ENCODE measurements around the gene TBP.

Gene TBP

DNA sequence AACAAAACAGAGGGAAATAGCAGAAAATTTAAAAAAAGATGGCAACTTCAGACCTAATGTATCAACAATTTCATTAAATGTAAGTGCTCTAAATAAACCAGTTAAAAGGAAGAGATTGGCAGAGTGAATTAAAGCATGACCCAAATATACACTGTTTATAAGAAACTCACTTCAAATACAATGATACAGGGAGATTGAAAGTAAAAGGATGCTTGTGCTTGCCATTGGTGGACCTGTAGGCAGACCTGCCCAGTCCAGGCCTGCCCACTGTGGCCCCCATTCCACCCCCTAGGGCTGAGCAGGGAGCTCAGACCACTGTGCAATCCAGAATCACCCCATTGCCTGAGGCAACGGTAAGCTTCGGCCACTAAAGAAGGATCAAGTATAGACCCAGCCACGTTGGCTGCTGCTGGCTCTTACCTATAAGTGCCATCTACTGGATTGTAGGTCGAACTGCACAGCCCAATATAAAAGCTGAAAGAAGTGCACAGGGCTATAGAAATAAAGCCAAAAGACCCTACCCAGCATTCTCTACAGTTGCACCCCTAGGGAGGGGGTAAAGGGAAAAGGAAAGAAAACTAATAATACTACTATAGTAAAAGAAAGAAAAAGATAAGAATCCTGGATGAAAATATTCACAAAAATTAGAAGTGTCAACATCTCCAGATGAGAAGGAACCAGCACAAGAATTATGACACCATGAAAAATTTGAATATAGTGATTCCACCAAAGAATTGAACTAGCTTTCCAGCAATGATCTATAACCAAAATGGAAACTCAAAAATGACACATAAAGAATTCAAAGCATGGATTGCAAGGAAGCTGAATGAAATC, 37.2 kb upstream of the TBP start:
- no peaks in the 10 kb centered on the region for H3K9me2 ChIP-seq (replicated peaks; ENCODE audit: control insufficient read depth, low read length)
- H3K36me3 ChIP-seq (ENCODE audit: control insufficient read depth, low read length) = no peaks in the 10 kb centered on the region
- H3K4me1 ChIP-seq (ENCODE audit: control insufficient read depth, low read length) = no peaks in the 10 kb centered on the region
- no peak overlapping the region for H3K27ac ChIP-seq (ENCODE audit: low read depth, low read length)
- H3K4me2 ChIP-seq (ENCODE audit: low read length) = no peak overlapping the region
- no peak overlapping the region for H3K4me3 ChIP-seq (ENCODE audit: low read length)
- H3F3A ChIP-seq (ENCODE audit: control insufficient read depth, insufficient read depth) = no peaks in the 10 kb centered on the region
- no peaks in the 10 kb centered on the region for H4K20me1 ChIP-seq (ENCODE audit: control insufficient read depth, insufficient read depth, low read depth, low read length)
- H3K9me3 ChIP-seq (ENCODE audit: control insufficient read depth, insufficient read depth, low read length) = no peaks in the 10 kb centered on the region
- TF ChIP-seq, protein P1, sequence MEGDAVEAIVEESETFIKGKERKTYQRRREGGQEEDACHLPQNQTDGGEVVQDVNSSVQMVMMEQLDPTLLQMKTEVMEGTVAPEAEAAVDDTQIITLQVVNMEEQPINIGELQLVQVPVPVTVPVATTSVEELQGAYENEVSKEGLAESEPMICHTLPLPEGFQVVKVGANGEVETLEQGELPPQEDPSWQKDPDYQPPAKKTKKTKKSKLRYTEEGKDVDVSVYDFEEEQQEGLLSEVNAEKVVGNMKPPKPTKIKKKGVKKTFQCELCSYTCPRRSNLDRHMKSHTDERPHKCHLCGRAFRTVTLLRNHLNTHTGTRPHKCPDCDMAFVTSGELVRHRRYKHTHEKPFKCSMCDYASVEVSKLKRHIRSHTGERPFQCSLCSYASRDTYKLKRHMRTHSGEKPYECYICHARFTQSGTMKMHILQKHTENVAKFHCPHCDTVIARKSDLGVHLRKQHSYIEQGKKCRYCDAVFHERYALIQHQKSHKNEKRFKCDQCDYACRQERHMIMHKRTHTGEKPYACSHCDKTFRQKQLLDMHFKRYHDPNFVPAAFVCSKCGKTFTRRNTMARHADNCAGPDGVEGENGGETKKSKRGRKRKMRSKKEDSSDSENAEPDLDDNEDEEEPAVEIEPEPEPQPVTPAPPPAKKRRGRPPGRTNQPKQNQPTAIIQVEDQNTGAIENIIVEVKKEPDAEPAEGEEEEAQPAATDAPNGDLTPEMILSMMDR (IDR thresholded peaks at IDR 0.05; ENCODE audit: low read depth, low read length, poor library complexity, severe bottlenecking) = peak; percentile 78
- no peak for TF ChIP-seq EZH2phosphoT487 (IDR thresholded peaks at IDR 0.05; ENCODE audit: borderline replicate concordance, low read length)
- peaks cover 13% of the 10 kb centered on the region for H3K27me3 ChIP-seq (ENCODE audit: control insufficient read depth, low read length)
- H3K79me2 ChIP-seq (ENCODE audit: control insufficient read depth, low read length) = no peaks in the 10 kb centered on the region

DNA sequence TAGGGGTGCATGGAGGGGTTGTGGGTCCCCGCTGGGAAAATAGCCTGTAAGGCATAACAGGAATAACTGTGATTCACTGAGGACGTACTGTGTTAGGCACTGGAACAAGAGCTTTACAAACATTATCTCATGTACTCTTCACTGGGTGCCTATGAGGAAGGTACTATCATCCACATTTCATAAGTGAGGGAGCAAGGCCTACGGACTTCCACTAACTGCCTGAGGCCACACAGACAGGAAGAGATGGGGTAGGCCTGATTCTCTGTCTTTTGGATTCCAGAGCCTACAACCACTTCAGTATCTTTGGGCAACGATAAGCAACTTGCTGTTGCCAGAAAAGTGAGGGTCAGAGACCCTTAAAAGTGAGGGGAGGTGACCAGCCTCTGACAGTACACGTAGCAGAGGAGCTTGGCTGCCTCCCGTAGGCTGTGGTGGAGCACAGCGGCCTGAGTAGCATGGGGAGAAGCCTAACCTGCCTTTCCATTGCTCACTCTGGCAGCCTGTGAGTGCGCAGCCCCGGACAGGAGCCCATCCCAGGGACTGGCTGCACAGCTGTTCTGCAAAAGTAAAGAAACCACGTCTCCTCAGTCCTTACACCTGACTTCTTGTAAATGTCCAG, 31.5 kb upstream of the TBP start:
- Histone ChIP-seq H3K27me3 (ENCODE audit: control insufficient read depth, low read length) (peaks cover 13% of the 10 kb centered on the region), H3K4me1 (ENCODE audit: control insufficient read depth, low read length) (no peaks in the 10 kb centered on the region), H3K4me3 (ENCODE audit: low read length) (no peak overlapping the region), H3K9me3 (ENCODE audit: control insufficient read depth, insufficient read depth, low read length) (no peaks in the 10 kb centered on the region), H3K36me3 (ENCODE audit: control insufficient read depth, low read length) (no peaks in the 10 kb centered on the region), H3K27ac (ENCODE audit: low read depth, low read length) (no peak overlapping the region), H3K9me2 (replicated peaks; ENCODE audit: control insufficient read depth, low read length) (no peaks in the 10 kb centered on the region), H4K20me1 (ENCODE audit: control insufficient read depth, insufficient read depth, low read depth, low read length) (no peaks in the 10 kb centered on the region), H3K79me2 (ENCODE audit: control insufficient read depth, low read length) (no peaks in the 10 kb centered on the region), H3K4me2 (ENCODE audit: low read length) (no peak overlapping the region), H3F3A (ENCODE audit: control insufficient read depth, insufficient read depth) (no peaks in the 10 kb centered on the region)
- TF ChIP-seq, protein P1 (IDR thresholded peaks at IDR 0.05; ENCODE audit: low read depth, low read length, poor library complexity, severe bottlenecking) = peak; percentile 20
- TF ChIP-seq EZH2phosphoT487 (IDR thresholded peaks at IDR 0.05; ENCODE audit: borderline replicate concordance, low read length) = no peak

DNA sequence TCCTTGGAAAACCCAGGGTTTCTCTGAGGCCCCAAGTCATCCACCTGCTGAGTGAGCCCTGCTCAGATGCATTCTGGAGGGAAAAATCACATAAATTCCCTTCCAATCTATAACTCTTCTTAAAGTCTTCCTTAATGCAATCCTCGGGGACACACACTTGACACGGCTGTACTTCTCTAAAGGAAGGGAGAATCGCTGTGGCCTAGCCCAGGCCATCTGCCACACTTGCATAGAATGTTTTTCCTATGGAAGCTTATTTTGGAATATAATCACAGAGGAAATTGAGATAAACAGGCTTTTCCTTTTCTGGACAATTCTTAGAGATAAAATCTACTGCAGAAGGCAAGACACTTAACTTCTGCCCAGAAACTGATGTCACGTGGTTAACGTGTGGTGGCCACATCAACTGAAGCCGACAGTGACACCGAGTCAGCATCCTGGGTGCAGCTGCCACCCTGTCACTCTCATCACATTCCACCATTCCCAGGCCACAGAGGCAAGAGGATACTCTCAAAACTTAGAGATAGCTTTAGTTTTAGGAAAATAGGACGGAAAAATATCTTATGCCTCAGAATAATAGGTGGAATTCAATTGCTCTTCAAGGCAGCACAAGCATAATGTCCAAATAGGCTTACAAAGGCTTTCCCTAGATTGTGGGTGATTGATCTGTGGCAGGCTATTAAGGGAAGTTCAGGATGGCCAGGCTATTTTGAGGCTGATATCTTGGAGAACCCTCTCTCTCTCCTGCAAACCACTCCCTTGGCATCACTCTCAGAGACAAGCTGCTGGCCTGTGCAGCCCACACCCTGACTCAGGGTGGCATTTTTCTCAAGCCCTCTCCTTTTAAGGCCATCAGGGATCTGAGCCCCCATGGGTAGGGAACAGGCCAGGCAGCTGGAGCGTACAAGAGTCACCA, 30.7 kb upstream of the TBP start:
- peaks cover 13% of the 10 kb centered on the region for H3K27me3 ChIP-seq (ENCODE audit: control insufficient read depth, low read length)
- no peak for TF ChIP-seq EZH2phosphoT487 (IDR thresholded peaks at IDR 0.05; ENCODE audit: borderline replicate concordance, low read length)
- TF ChIP-seq, protein P1 (IDR thresholded peaks at IDR 0.05; ENCODE audit: low read depth, low read length, poor library complexity, severe bottlenecking) = no peak
- no peak overlapping the region for H3K4me3 ChIP-seq (ENCODE audit: low read length)
- no peaks in the 10 kb centered on the region for H3K36me3 ChIP-seq (ENCODE audit: control insufficient read depth, low read length)
- H3K4me2 ChIP-seq (ENCODE audit: low read length) = no peak overlapping the region
- no peaks in the 10 kb centered on the region for H3F3A ChIP-seq (ENCODE audit: control insufficient read depth, insufficient read depth)
- no peaks in the 10 kb centered on the region for H3K9me3 ChIP-seq (ENCODE audit: control insufficient read depth, insufficient read depth, low read length)
- no peaks in the 10 kb centered on the region for H3K9me2 ChIP-seq (replicated peaks; ENCODE audit: control insufficient read depth, low read length)
- H4K20me1 ChIP-seq (ENCODE audit: control insufficient read depth, insufficient read depth, low read depth, low read length) = no peaks in the 10 kb centered on the region
- no peak overlapping the region for H3K27ac ChIP-seq (ENCODE audit: low read depth, low read length)
- H3K79me2 ChIP-seq (ENCODE audit: control insufficient read depth, low read length) = no peaks in the 10 kb centered on the region
- no peaks in the 10 kb centered on the region for H3K4me1 ChIP-seq (ENCODE audit: control insufficient read depth, low read length)
